Endodermal cell (in vitro differentiated cells): ENCODE measurements around the gene LECT2. TPM values are rescaled to one million over a fixed set of nuclear protein-coding genes. Genes with fewer than 3 reads are reported as not detected.

Experiments
- DNase-seq: peaks from one replicate; pipeline ENCODE4 v3.0.0-alpha.2; 2017
- H3K27ac ChIP-seq: 2 replicates; pipeline ENCODE4 v1.5.1; 2013; ENCODE audit warnings: mild to moderate bottlenecking, low read depth, low read length, moderate library complexity
- H3K27me3 ChIP-seq: 2 replicates; pipeline ENCODE4 v1.6.1; 2013; ENCODE audit warnings: mild to moderate bottlenecking, low read length, moderate library complexity; ENCODE audit not compliant: insufficient read depth, control insufficient read depth, poor library complexity, severe bottlenecking
- H3K36me3 ChIP-seq: 2 replicates; pipeline ENCODE4 v1.7.0; 2013; ENCODE audit warnings: mild to moderate bottlenecking, low read length, moderate library complexity; ENCODE audit not compliant: control insufficient read depth, insufficient read depth
- H3K4me1 ChIP-seq: one replicate; pipeline ENCODE4 v1.7.0; 2013; ENCODE audit warnings: low read length; ENCODE audit not compliant: control insufficient read depth, insufficient read depth
- H3K4me3 ChIP-seq: 2 replicates; pipeline ENCODE4 v1.5.1; 2013; ENCODE audit warnings: mild to moderate bottlenecking, low read length, moderate library complexity
- H3K9ac ChIP-seq: 2 replicates; pipeline ENCODE4 v1.6.1; 2013; ENCODE audit warnings: mild to moderate bottlenecking, low read length, moderate library complexity; ENCODE audit not compliant: poor library complexity, severe bottlenecking; ENCODE audit errors: extremely low read depth
- H3K9me3 ChIP-seq: 2 replicates; pipeline ENCODE4 v1.6.1; 2013; ENCODE audit warnings: mild to moderate bottlenecking, low read length, moderate library complexity; ENCODE audit not compliant: control insufficient read depth
- H3K27ac Mint-ChIP-seq: 2 replicates; pipeline ENCODE4 v1.8.0; 2020; ENCODE audit warnings: mixed read lengths
- H3K27me3 Mint-ChIP-seq: 2 replicates; pipeline ENCODE4 v1.8.0; 2021; ENCODE audit warnings: mild to moderate bottlenecking, mixed read lengths; ENCODE audit not compliant: insufficient read depth
- H3K36me3 Mint-ChIP-seq: 2 replicates; pipeline ENCODE4 v1.8.0; 2020; ENCODE audit warnings: low read depth, mixed read lengths
- H3K4me1 Mint-ChIP-seq: 2 replicates; pipeline ENCODE4 v1.8.0; 2020; ENCODE audit warnings: mixed read lengths
- H3K4me3 Mint-ChIP-seq: 2 replicates; pipeline ENCODE4 v1.8.0; 2020; ENCODE audit warnings: mild to moderate bottlenecking, moderate library complexity, mixed read lengths
- H3K9me3 Mint-ChIP-seq: 2 replicates; pipeline ENCODE4 v1.8.0; 2020; ENCODE audit warnings: mild to moderate bottlenecking, mixed read lengths
- CTCF ChIP-seq: fragments of 200-600 bp; sonication (generic); conservative IDR thresholded peaks from 2 replicates; pipeline ENCODE4 v1.5.0; 2021; ENCODE audit warnings: antibody characterized with exemption, mild to moderate bottlenecking
- WGBS, 2 experiments: methylation state at CpG; one replicate each; pipeline versions ENCODE4 v1.1.5 to v1.1.7; 2013; ENCODE audit warnings: missing lambda C conversion rate in 2 of 2, mixed read lengths in 1 of 2; ENCODE audit not compliant: insufficient coverage in 1 of 2, insufficient read length in 1 of 2; 5-methylcytosine and 5-hydroxymethylcytosine counted together
- total RNA-seq, 2 donors: library from RNA; stranded (reverse); fragmentation: NEBNext Ultra II Directional in 1 of 2; extraction: Animal tissue kit (Norgen Biotek cat#: 25700) in 1 of 2; gene quantifications; 2 replicates in 1 of 2; 3 replicates in 1 of 2; pipeline ENCODE4 v1.2.1, GENCODE V29; 2021

LECT2 gene
- total RNA-seq, 2 donors from 2014 or later: not detected

- Mint-ChIP-seq H3K4me1 (no peaks in the 10 kb centered on the region), H3K27me3 (peaks cover 55% of the 10 kb centered on the region), H3K4me3 (no peak overlapping the region), H3K9me3 (no peaks in the 10 kb centered on the region), H3K36me3 (no peaks in the 10 kb centered on the region), H3K27ac (no peak overlapping the region)
- Histone ChIP-seq H3K4me3 (no peak overlapping the region), H3K27me3 (peaks cover 87% of the 10 kb centered on the region), H3K9me3 (no peaks in the 10 kb centered on the region), H3K27ac (no peak overlapping the region), H3K36me3 (no peaks in the 10 kb centered on the region), H3K4me1 (no peaks in the 10 kb centered on the region), H3K9ac (no peak overlapping the region)
- DNase-seq: no peak
- no peak for TF ChIP-seq CTCF
- 83 to 100% methylated on average over 2 to 3 of the region's 3 CpGs for WGBS, 2 experiments
These were observed 34.6 kb downstream of the LECT2 start for GRCh38 chr5:135920199-135920598.

GRCh38 chr5:135916638-135917263 is 38.0 kb downstream of the LECT2 start:
- Mint-ChIP-seq H3K27me3 (peaks cover 58% of the 10 kb centered on the region), H3K9me3 (no peaks in the 10 kb centered on the region), H3K4me1 (no peaks in the 10 kb centered on the region), H3K4me3 (no peak overlapping the region), H3K36me3 (no peaks in the 10 kb centered on the region), H3K27ac (no peak overlapping the region)
- Histone ChIP-seq H3K9me3 (no peaks in the 10 kb centered on the region), H3K4me3 (no peak overlapping the region), H3K4me1 (no peaks in the 10 kb centered on the region), H3K9ac (no peak overlapping the region), H3K27me3 (peaks cover 86% of the 10 kb centered on the region), H3K27ac (no peak overlapping the region), H3K36me3 (no peaks in the 10 kb centered on the region)
- TF ChIP-seq CTCF: no peak
- 85 to 90% methylated on average over 7 to 8 of the region's 8 CpGs for WGBS, 2 experiments
- DNase-seq: no peak

- Mint-ChIP-seq H3K9me3 (no peaks in the 10 kb centered on the region), H3K4me3 (no peak overlapping the region), H3K27ac (no peak overlapping the region), H3K27me3 (peaks cover 69% of the 10 kb centered on the region), H3K4me1 (no peaks in the 10 kb centered on the region), H3K36me3 (no peaks in the 10 kb centered on the region)
- DNase-seq: no peak
- Histone ChIP-seq H3K9ac (no peak overlapping the region), H3K4me3 (no peak overlapping the region), H3K36me3 (no peaks in the 10 kb centered on the region), H3K9me3 (no peaks in the 10 kb centered on the region), H3K4me1 (no peaks in the 10 kb centered on the region), H3K27ac (no peak overlapping the region), H3K27me3 (peaks cover 86% of the 10 kb centered on the region)
- 94% methylated on average over 4 of the region's 5 CpGs; no CpG with 5 or more reads in 1 of the 2 experiments for WGBS, 2 experiments
- TF ChIP-seq CTCF: no peak
These were observed 39.2 kb downstream of the LECT2 start for GRCh38 chr5:135915466-135916001.
